ENCODE data around the gene CDKL4.

DNA sequence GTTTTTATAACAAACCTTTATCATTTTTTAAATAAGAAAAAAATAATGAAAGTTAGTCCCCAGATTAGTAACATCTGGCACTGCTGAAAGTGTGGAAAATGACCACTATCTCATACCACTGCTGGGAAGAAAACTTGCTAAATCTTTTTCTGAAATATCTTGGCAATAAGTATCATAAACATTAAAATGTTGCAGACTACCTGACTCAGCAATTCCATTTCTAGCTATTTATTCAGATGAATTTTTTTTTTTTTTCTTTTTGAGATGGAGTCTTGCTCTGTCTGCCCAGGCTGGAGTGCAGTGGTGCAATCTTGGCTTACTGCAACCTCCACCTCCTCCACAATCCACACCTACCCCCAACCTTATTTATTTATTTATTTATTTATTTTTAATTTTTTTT is 87.7 kb downstream of the CDKL4 start:
- TF ChIP-seq POLR2A (IDR thresholded peaks at IDR 0.05) (no peak), EP300 (IDR thresholded peaks at IDR 0.05) (no peak), POLR2AphosphoS5 (IDR thresholded peaks at IDR 0.05) (no peak)
- TF ChIP-seq, protein P1, sequence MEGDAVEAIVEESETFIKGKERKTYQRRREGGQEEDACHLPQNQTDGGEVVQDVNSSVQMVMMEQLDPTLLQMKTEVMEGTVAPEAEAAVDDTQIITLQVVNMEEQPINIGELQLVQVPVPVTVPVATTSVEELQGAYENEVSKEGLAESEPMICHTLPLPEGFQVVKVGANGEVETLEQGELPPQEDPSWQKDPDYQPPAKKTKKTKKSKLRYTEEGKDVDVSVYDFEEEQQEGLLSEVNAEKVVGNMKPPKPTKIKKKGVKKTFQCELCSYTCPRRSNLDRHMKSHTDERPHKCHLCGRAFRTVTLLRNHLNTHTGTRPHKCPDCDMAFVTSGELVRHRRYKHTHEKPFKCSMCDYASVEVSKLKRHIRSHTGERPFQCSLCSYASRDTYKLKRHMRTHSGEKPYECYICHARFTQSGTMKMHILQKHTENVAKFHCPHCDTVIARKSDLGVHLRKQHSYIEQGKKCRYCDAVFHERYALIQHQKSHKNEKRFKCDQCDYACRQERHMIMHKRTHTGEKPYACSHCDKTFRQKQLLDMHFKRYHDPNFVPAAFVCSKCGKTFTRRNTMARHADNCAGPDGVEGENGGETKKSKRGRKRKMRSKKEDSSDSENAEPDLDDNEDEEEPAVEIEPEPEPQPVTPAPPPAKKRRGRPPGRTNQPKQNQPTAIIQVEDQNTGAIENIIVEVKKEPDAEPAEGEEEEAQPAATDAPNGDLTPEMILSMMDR (IDR thresholded peaks at IDR 0.05): no peak

All from sigmoid colon (tissue), 4 donors.